Activated B cell treated with CpG ODN at 0.5 μM for 24 hours (primary cell): Measurements from ENCODE around the gene RAB9B. TPM values are rescaled to one million over a fixed set of nuclear protein-coding genes. Genes with fewer than 3 reads are reported as not detected.

Source experiments
- ATAC-seq: fragments of 200-7000 bp; cut with Tn5 transposase; one replicate; pipeline ENCODE4 v1.10.0; 2021; ENCODE audit warnings: low read depth, mild to moderate bottlenecking, moderate library complexity
- CTCF ChIA-PET: fragments of 350-600 bp; sonication (Branson Sonifier 250); formaldehyde crosslinking; loops from one replicate; lab custom pipeline; 2021; ENCODE audit warnings: antibody characterized with exemption; lab: Charles Lee
- POLR2A ChIA-PET: fragments of 350-600 bp; sonication (Branson Sonifier 250); formaldehyde crosslinking; loops from one replicate; lab custom pipeline; 2021; ENCODE audit warnings: antibody characterized with exemption; lab: Charles Lee
- DNase-seq: peaks from one replicate; pipeline ENCODE4 v3.0.0; 2022
- H3K27ac Mint-ChIP-seq: one replicate; pipeline ENCODE4 v1.8.0; 2020; ENCODE audit warnings: mixed read lengths
- H3K27me3 Mint-ChIP-seq: one replicate; pipeline ENCODE4 v1.8.0; 2021; ENCODE audit warnings: mixed read lengths
- H3K36me3 Mint-ChIP-seq: one replicate; pipeline ENCODE4 v1.8.0; 2021; ENCODE audit warnings: low read depth, mixed read lengths
- H3K4me1 Mint-ChIP-seq: one replicate; pipeline ENCODE4 v1.8.0; 2021; ENCODE audit warnings: mixed read lengths
- H3K4me3 Mint-ChIP-seq: one replicate; pipeline ENCODE4 v1.8.0; 2020; ENCODE audit warnings: mild to moderate bottlenecking, mixed read lengths
- H3K9me3 Mint-ChIP-seq: one replicate; pipeline ENCODE4 v1.8.0; 2020; ENCODE audit warnings: mixed read lengths
- intact Hi-C: fragments of 100-400 bp; cut with micrococcal nuclease; formaldehyde crosslinking; loops from one replicate; pipeline ENCODE4 v1.15.1; 2024
- total RNA-seq: library from RNA; stranded (reverse); gene quantifications from 2 replicates; pipeline ENCODE4 v1.2.3, GENCODE V29; 2022
- TF ChIP-seq, protein P1 (sequence below): fragments of 200-600 bp; IDR thresholded peaks from one replicate; pipeline ENCODE4 v1.8.0; 2022; ENCODE audit warnings: antibody characterized with exemption, mild to moderate bottlenecking

RAB9B gene
- total RNA-seq, 1 donor from 2014 or later, result 0.51 TPM

DNA sequence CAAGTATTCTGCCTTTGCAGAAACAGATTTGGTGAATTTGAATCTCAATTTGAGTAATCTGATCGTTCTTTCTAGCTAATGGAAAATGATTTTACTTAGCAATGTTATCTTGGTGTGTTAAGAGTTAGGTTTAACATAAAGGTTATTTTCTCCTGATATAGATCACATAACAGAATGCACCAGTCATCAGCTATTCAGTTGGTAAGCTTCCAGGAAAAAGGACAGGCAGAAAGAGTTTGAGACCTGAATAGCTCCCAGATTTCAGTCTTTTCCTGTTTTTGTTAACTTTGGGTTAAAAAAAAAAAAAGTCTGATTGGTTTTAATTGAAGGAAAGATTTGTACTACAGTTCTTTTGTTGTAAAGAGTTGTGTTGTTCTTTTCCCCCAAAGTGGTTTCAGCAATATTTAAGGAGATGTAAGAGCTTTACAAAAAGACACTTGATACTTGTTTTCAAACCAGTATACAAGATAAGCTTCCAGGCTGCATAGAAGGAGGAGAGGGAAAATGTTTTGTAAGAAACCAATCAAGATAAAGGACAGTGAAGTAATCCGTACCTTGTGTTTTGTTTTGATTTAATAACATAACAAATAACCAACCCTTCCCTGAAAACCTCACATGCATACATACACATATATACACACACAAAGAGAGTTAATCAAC is 40.1 kb downstream of the RAB9B start:
- H3K4me1 Mint-ChIP-seq, result peaks cover 23% of the 10 kb centered on the region
- ATAC-seq (no peak), DNase-seq (no peak)
- H3K36me3 Mint-ChIP-seq, result no peaks in the 10 kb centered on the region
- no peak overlapping the region for H3K4me3 Mint-ChIP-seq
- H3K27ac Mint-ChIP-seq, result no peak overlapping the region
- CTCF ChIA-PET, result no interaction called here
- H3K9me3 Mint-ChIP-seq, result no peaks in the 10 kb centered on the region
- POLR2A ChIA-PET, result no interaction called here
- TF ChIP-seq, protein P1, sequence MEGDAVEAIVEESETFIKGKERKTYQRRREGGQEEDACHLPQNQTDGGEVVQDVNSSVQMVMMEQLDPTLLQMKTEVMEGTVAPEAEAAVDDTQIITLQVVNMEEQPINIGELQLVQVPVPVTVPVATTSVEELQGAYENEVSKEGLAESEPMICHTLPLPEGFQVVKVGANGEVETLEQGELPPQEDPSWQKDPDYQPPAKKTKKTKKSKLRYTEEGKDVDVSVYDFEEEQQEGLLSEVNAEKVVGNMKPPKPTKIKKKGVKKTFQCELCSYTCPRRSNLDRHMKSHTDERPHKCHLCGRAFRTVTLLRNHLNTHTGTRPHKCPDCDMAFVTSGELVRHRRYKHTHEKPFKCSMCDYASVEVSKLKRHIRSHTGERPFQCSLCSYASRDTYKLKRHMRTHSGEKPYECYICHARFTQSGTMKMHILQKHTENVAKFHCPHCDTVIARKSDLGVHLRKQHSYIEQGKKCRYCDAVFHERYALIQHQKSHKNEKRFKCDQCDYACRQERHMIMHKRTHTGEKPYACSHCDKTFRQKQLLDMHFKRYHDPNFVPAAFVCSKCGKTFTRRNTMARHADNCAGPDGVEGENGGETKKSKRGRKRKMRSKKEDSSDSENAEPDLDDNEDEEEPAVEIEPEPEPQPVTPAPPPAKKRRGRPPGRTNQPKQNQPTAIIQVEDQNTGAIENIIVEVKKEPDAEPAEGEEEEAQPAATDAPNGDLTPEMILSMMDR, result no peak
- intact Hi-C loops, result no loop called here
- H3K27me3 Mint-ChIP-seq, result no peaks in the 10 kb centered on the region

DNA sequence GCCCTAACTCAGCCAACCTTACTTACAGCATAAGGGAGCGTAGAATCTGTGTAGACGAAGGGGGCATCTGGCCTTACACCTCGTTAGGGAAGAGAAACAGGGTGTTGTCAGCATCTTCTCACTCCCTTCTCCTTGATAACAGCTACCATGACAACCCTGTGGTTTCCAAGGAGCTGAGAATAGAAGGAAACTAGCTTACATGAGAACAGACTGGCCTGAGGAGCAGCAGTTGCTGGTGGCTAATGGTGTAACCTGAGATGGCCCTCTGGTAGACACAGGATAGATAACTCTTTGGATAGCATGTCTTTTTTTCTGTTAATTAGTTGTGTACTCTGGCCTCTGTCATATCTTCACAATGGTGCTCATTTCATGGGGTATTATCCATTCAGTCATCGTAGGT is 40.8 kb downstream of the RAB9B start:
- no peaks in the 10 kb centered on the region for H3K36me3 Mint-ChIP-seq
- intact Hi-C loops, result no loop called here
- ChIA-PET POLR2A (no interaction called here), CTCF (no interaction called here)
- no peak overlapping the region for H3K27ac Mint-ChIP-seq
- H3K4me3 Mint-ChIP-seq, result no peak overlapping the region
- ATAC-seq, result no peak
- TF ChIP-seq, protein P1, result no peak
- no peaks in the 10 kb centered on the region for H3K27me3 Mint-ChIP-seq
- no peak for DNase-seq
- H3K4me1 Mint-ChIP-seq, result peaks cover 23% of the 10 kb centered on the region
- no peaks in the 10 kb centered on the region for H3K9me3 Mint-ChIP-seq

DNA sequence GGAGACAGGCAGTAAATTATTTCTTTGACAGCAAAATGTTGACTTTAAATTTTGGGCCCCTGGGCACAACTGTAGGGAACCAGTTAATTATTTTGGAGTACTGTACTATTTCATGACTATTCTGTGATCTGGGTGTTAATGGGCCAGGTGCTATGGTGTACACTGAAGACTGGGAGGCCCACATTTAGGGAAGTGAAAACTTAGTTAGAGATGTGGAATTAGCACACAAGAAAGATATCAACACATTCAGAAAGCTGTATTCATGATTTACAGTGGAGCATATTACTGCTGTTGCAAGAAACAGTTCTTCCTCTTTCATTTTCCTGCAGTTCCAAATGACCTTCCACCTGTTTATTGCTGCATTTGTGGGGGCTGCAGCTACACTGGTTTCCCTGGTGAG is 43.1 kb downstream of the RAB9B start:
- no peak for DNase-seq
- Mint-ChIP-seq H3K27ac (peak overlapping the region; percentile 77), H3K9me3 (no peaks in the 10 kb centered on the region), H3K27me3 (no peaks in the 10 kb centered on the region), H3K36me3 (no peaks in the 10 kb centered on the region), H3K4me3 (no peak overlapping the region), H3K4me1 (peaks cover 23% of the 10 kb centered on the region)
- ChIA-PET CTCF (no interaction called here), POLR2A (no interaction called here)
- TF ChIP-seq, protein P1, result no peak
- peak; percentile 72 for ATAC-seq
- intact Hi-C loops, result no loop called here

DNA sequence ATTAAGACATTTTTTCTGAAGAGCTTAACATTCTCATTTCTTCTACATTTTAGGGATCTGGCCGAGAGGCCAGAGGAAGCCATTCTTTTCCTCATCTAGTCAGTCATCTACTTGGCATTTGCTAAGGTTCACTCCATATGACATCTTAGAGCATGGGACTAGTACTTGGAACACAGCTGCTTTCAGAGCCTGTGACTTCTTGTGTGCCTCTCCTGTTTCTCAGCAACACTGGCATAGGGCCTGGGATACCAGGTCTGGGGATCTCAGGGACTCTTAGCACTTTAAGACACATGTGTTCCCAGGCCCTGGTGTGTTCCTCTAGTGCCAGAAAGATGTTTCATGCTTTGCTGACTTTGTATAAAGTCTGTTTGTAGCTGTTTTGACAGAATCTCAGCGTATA is 48.1 kb downstream of the RAB9B start:
- Mint-ChIP-seq H3K27me3 (no peaks in the 10 kb centered on the region), H3K4me1 (peaks cover 14% of the 10 kb centered on the region), H3K27ac (no peak overlapping the region), H3K4me3 (no peak overlapping the region), H3K9me3 (no peaks in the 10 kb centered on the region), H3K36me3 (no peaks in the 10 kb centered on the region)
- ChIA-PET CTCF (no interaction called here), POLR2A (no interaction called here)
- TF ChIP-seq, protein P1, result no peak
- no peak for ATAC-seq
- intact Hi-C loops, result no loop called here
- no peak for DNase-seq

DNA sequence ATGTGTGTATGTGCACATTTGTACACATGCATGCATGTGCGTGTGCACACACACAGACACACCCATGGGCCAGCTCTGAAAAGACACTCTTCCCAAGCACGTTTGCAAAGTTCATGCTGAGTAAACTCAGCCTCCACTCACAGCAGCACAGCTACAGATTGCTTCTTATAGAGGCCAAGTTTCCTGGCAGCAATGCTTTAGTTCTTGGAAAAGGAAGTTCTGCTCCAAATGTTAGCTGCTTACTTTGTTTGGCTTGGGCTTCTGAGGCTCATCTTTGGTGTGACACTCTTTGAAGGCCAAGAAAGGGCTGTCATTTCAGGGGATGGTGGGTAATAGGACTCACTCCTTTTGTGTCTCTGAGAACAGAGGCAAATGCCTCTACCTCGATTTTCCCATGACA is 48.9 kb downstream of the RAB9B start:
- DNase-seq, result no peak
- intact Hi-C loops, result no loop called here
- Mint-ChIP-seq H3K36me3 (no peaks in the 10 kb centered on the region), H3K9me3 (no peaks in the 10 kb centered on the region), H3K27me3 (no peaks in the 10 kb centered on the region), H3K27ac (no peak overlapping the region), H3K4me3 (no peak overlapping the region), H3K4me1 (peaks cover 6% of the 10 kb centered on the region)
- TF ChIP-seq, protein P1, result no peak
- ChIA-PET CTCF (no interaction called here), POLR2A (no interaction called here)
- ATAC-seq, result no peak
